Keratinocyte (primary cell): ENCODE results near the gene SDHAF1. TPM values are rescaled to one million over a fixed set of nuclear protein-coding genes. Genes with fewer than 3 reads are reported as not detected.

Source experiments
- DNase-seq: peaks from one replicate; pipeline ENCODE4 v3.0.0-alpha.2; 2011; ENCODE audit warnings: low read depth, missing footprints, low spot score
- FAIRE-seq: peaks from 2 replicates; lab custom pipeline; 2011; peaks lifted over from hg19 to GRCh38; lab: Jason Lieb, UNC
- H2AFZ ChIP-seq: 2 replicates; pipeline ENCODE4 v1.6.0; 2012; ENCODE audit warnings: low read length, control low read depth, inconsistent platforms; ENCODE audit not compliant: control insufficient read depth
- H3K27ac ChIP-seq: 2 replicates; pipeline ENCODE4 v1.5.1; 2011; ENCODE audit warnings: low read length; ENCODE audit not compliant: control insufficient read depth, insufficient read depth
- H3K27me3 ChIP-seq: 3 replicates; pipeline ENCODE4 v1.6.0; 2011; ENCODE audit warnings: low read length; ENCODE audit not compliant: control insufficient read depth, insufficient read depth; ENCODE audit errors: extremely low read depth
- H3K36me3 ChIP-seq, 2 experiments: 2 replicates in 1 of 2; 3 replicates in 1 of 2; pipeline ENCODE4 v1.5.1; 2011; ENCODE audit warnings: low read length in 2 of 2, mild to moderate bottlenecking in 1 of 2; ENCODE audit not compliant: control insufficient read depth in 2 of 2, insufficient read depth in 2 of 2; ENCODE audit errors: extremely low read depth in 1 of 2
- H3K4me1 ChIP-seq: 3 replicates; pipeline ENCODE4 v1.5.1; 2011; ENCODE audit warnings: low read length; ENCODE audit not compliant: control insufficient read depth, insufficient read depth; ENCODE audit errors: extremely low read depth
- H3K4me2 ChIP-seq: 3 replicates; pipeline ENCODE4 v1.6.0; 2011; ENCODE audit warnings: low read depth, low read length; ENCODE audit not compliant: control insufficient read depth, insufficient read depth; ENCODE audit errors: extremely low read depth
- H3K4me3 ChIP-seq, 3 experiments: fragments of 200-600 bp in 1 of 3; sonication (generic) in 1 of 3; 2 replicates in 2 of 3; 3 replicates in 1 of 3; pipeline ENCODE4 v1.5.1; 2011 to 2016; ENCODE audit warnings: low read length in 3 of 3, mild to moderate bottlenecking in 3 of 3, control low read depth in 2 of 3, inconsistent platforms in 1 of 3, low read depth in 1 of 3, mixed read lengths in 1 of 3, mixed run types in 1 of 3, moderate library complexity in 1 of 3; ENCODE audit not compliant: control insufficient read depth in 2 of 3, insufficient read depth in 2 of 3; ENCODE audit errors: extremely low read depth in 1 of 3
- H3K79me2 ChIP-seq: 2 replicates; pipeline ENCODE4 v1.6.0; 2012; ENCODE audit warnings: low read length; ENCODE audit not compliant: control insufficient read depth, insufficient read depth
- H3K9ac ChIP-seq: 3 replicates; pipeline ENCODE4 v1.6.0; 2011; ENCODE audit warnings: low read length; ENCODE audit not compliant: control insufficient read depth, insufficient read depth; ENCODE audit errors: extremely low read depth
- H3K9me1 ChIP-seq: 3 replicates; pipeline ENCODE4 v1.6.0; 2011; ENCODE audit warnings: low read length; ENCODE audit not compliant: control insufficient read depth, insufficient read depth; ENCODE audit errors: extremely low read depth
- H3K9me3 ChIP-seq: 2 replicates; pipeline ENCODE4 v1.5.1; 2012; ENCODE audit warnings: low read depth, low read length; ENCODE audit not compliant: control insufficient read depth
- H4K20me1 ChIP-seq: 3 replicates; pipeline ENCODE4 v1.6.0; 2011; ENCODE audit warnings: low read length; ENCODE audit not compliant: control insufficient read depth, insufficient read depth; ENCODE audit errors: extremely low read depth
- CTCF ChIP-seq, 3 experiments: IDR thresholded peaks in 1 of 3; conservative IDR thresholded peaks in 1 of 3; optimal IDR thresholded peaks in 1 of 3; 2 replicates in 2 of 3; 3 replicates in 1 of 3; pipeline versions ENCODE3 to v1.5.1; 2011; ENCODE audit warnings: low read length in 3 of 3, mild to moderate bottlenecking in 3 of 3, moderate library complexity in 2 of 3, control low read depth in 1 of 3, inconsistent platforms in 1 of 3; ENCODE audit not compliant: insufficient read depth in 2 of 3; ENCODE audit errors: extremely low read depth in 1 of 3
- EZH2 ChIP-seq: IDR thresholded peaks from one replicate; pipeline ENCODE4 v1.6.1; 2012; ENCODE audit warnings: inconsistent platforms, mild to moderate bottlenecking, low read length, moderate library complexity
- dilution Hi-C: fragments of 300-500 bp; cut with MboI; formaldehyde crosslinking; loops from one replicate; pipeline ENCODE4 v1.7.0; 2020; ENCODE audit warnings: low sequenced_read_pairs; ENCODE audit not compliant: extremely low pct_ligation_motif_present
- polyA plus RNA-seq, 5 experiments: library from polyadenylated mRNA; depleted of rRNA in 3 of 5; stranded (reverse) in 3 of 5; stranded (forward) in 1 of 5; unstranded in 1 of 5; fragments of >200 nt; gene quantifications; 1 replicate in 1 of 5; 2 replicates in 3 of 5; 3 replicates in 1 of 5; pipeline versions ENCODE4 v1.2.1 to v1.2.3, GENCODE V29; 2011 to 2012; ENCODE audit warnings: missing spikeins in 2 of 5, low read depth in 1 of 5, low replicate concordance in 1 of 5

The SDHAF1 gene
- polyA plus RNA-seq, 1 donor (not counting 4 experiments of a cell fraction or from before 2014, with no cell fraction given): 7.3 TPM

GRCh38 chr19:35958660-35959039, 36.3 kb upstream of the SDHAF1 start:
- H3K9me1 ChIP-seq: no peaks in the 10 kb centered on the region
- TF ChIP-seq CTCF (optimal IDR thresholded peaks at IDR 0.05 in 1 of 3, IDR thresholded peaks at IDR 0.05 in 1 of 3, conservative IDR thresholded peaks at IDR 0.05 in 1 of 3; ENCODE audit: extremely low read depth in 1 of 3, insufficient read depth in 2 of 3, low read length in 3 of 3) (no peak), EZH2 (no peak)
- peaks cover 33% of the 10 kb centered on the region for H3K27me3 ChIP-seq
- dilution Hi-C loops: no loop called here
- peaks cover 4% of the 10 kb centered on the region for H4K20me1 ChIP-seq
- no peaks in the 10 kb centered on the region for H3K36me3 ChIP-seq
- no peaks in the 10 kb centered on the region for H3K79me2 ChIP-seq
- FAIRE-seq: no peak
- no peak overlapping the region for H3K9ac ChIP-seq
- H3K9me3 ChIP-seq: no peaks in the 10 kb centered on the region
- no peak overlapping the region for H3K4me2 ChIP-seq
- H3K4me1 ChIP-seq: no peaks in the 10 kb centered on the region
- H3K4me3 ChIP-seq: no peak overlapping the region
- DNase-seq: no peak
- H3K27ac ChIP-seq: no peak overlapping the region
- H2AFZ ChIP-seq: no peak overlapping the region

GRCh38 chr19:35959040-35959967, 35.7 kb upstream of the SDHAF1 start:
- H3K4me3 ChIP-seq: no peak overlapping the region
- no peak overlapping the region for H3K9ac ChIP-seq
- H3K9me3 ChIP-seq: no peaks in the 10 kb centered on the region
- dilution Hi-C loops: no loop called here
- no peaks in the 10 kb centered on the region for H3K4me1 ChIP-seq
- no peak for DNase-seq
- H2AFZ ChIP-seq: no peak overlapping the region
- FAIRE-seq: no peak
- no peaks in the 10 kb centered on the region for H3K79me2 ChIP-seq
- no peak overlapping the region for H3K27ac ChIP-seq
- TF ChIP-seq CTCF (optimal IDR thresholded peaks at IDR 0.05 in 1 of 3, IDR thresholded peaks at IDR 0.05 in 1 of 3, conservative IDR thresholded peaks at IDR 0.05 in 1 of 3; ENCODE audit: extremely low read depth in 1 of 3, insufficient read depth in 2 of 3, low read length in 3 of 3) (peak in 2 of 3 experiments; percentile 34 to 51), EZH2 (peak; percentile 62)
- H4K20me1 ChIP-seq: peaks cover 4% of the 10 kb centered on the region
- H3K9me1 ChIP-seq: no peaks in the 10 kb centered on the region
- H3K27me3 ChIP-seq: peaks cover 33% of the 10 kb centered on the region
- H3K36me3 ChIP-seq: no peaks in the 10 kb centered on the region
- H3K4me2 ChIP-seq: no peak overlapping the region
